SH-SY5Y (cell line): Measurements from ENCODE around the gene KCNQ5.

Source experiments
- GATA2 ChIP-seq: IDR thresholded peaks from 2 replicates; pipeline ENCODE4 v1.6.1; 2011; ENCODE audit warnings: mild to moderate bottlenecking, low read depth, low read length
- GATA3 ChIP-seq: IDR thresholded peaks from 2 replicates; pipeline ENCODE4 v1.6.1; 2011; ENCODE audit warnings: low read depth, mild to moderate bottlenecking, low read length, moderate library complexity

- TF ChIP-seq GATA3 (no peak), GATA2 (no peak)
Measured at GRCh38 chr6:72720464-72720863, 98.6 kb downstream of the KCNQ5 start.
